T follicular helper cell (primary cell): ENCODE data around the gene NPHP4.
"Not testable (repeated sequence)": the region's sequence is repeated elsewhere in the genome, so short reads cannot be mapped to it uniquely, and the experiment has no call there.

Source experiments
- DNase-seq: peaks from one replicate; pipeline ENCODE4 v3.0.0-alpha.2; 2020; ENCODE audit warnings: low read depth

NPHP4 gene

DNA sequence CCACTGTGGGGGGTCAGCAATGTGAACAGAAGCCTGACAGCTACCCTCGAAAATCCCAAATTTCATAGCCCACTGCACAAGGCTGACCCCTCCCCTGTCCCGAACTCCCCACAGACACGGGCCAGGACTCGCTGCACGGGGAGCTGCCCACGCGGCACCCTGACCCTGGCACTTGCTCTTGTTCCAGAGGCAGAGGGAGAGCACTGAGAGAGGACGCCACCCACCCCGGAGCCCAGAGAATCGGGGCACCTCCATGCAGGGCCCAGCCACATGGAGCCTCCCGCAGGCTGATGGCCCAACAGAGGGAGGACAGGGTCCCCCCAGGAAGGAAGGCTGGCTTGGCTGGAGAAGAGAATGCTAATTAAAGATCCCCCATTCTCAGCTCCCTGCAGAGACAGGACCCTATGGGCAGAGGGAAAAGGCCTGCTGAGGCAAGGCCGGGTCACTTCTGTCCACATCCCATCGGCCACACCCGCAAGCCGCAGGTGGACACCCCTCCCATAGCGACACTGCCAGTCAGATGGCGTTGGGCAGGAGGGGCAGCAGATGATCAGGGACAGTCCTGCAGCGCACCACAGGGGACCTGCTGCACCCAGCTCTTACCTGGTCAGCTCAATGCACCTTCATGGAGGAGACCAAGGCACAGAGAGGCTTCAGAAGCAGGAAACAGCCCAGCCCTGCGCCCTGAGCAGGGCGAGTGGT is 136.9 kb downstream of the NPHP4 start:
- DNase-seq, result no peak

- no peak for DNase-seq
Measured at GRCh38 chr1:5854754-5855153, 137.5 kb downstream of the NPHP4 start.

- not testable (repeated sequence) for DNase-seq
Measured at GRCh38 chr1:5853858-5854257, 138.4 kb downstream of the NPHP4 start.

GRCh38 chr1:5850503-5850902 is 141.7 kb downstream of the NPHP4 start:
- no peak for DNase-seq

GRCh38 chr1:5849550-5849949 is 142.7 kb downstream of the NPHP4 start:
- no peak for DNase-seq

- no peak for DNase-seq
Measured at GRCh38 chr1:5847013-5847659, 145.1 kb downstream of the NPHP4 start.

GRCh38 chr1:5845376-5845775 is 146.8 kb downstream of the NPHP4 start:
- no peak for DNase-seq

GRCh38 chr1:5844442-5844841 is 147.8 kb downstream of the NPHP4 start:
- no peak for DNase-seq

GRCh38 chr1:5843521-5844096 is 148.6 kb downstream of the NPHP4 start:
- DNase-seq, result no peak

DNA sequence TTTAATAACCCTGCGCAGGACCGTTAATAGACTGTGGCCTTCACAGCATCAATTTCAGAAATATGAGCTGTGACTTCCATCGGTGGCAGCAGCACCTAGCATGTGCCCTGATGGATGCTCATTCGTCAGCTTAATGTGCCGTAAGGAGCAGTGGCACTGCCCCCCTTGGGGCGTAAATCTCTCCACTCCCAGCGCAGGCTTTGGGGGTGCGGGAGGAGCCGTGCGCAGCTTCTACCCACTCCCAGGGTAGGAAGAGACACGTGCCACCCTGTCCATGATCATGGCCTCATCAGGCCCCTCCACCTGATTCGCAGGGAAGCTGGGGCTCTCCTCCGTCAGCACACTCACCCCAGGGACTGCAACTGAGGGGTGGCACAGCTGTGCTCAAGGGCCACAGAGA is 149.5 kb downstream of the NPHP4 start:
- no peak for DNase-seq

DNA sequence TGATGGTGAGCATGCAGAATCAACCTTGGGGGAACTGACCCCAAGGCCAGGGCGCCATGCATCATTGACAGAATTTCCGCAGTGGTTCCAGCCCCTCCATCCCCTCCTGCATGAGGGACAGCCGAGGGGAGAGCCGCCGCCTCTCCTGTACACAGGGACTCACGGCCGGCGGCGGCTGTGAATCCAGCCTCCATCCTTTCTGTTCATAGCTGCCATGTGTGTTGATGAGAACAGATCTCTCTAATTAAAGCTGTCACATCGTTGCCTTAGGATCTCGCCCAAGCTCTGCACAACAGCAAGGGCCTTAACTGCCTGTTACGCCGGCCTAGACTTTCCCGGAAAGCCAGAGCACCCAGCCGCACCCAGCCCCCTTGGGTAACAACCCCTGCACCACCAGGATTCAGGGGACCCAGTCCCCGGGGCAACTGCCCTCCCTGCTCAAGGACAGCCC is 151.6 kb downstream of the NPHP4 start:
- no peak for DNase-seq

DNA sequence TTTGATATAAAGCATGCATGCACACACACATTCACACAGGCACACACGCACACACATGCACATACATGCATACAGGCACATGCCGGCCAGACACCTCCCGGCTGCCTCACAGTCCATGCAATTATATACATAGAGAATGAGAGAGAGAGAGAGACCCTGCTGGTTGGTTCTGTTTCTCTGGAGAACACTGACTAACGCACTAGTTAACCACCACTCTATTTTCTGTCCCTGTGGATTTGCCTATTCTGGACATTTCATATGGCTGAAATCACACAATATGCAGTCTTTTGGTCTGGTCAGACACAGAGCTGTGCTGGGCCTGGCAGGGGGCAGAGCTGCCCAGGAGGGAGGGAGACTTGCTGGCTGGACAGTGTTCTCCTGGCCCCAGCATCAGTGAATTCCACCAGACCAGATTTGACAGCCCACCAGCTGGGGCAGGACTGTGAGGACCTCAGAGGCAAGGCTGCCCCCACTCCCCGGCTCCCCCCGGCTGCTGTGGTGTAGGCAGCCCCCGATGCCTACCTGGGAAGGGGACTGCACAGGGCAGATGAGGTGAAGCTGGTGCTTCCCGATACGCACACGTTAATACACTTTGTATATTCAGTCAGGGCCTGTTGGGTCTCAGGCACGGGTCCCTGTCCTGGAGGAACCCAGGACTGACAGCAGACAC is 152.2 kb downstream of the NPHP4 start:
- no peak for DNase-seq

DNA sequence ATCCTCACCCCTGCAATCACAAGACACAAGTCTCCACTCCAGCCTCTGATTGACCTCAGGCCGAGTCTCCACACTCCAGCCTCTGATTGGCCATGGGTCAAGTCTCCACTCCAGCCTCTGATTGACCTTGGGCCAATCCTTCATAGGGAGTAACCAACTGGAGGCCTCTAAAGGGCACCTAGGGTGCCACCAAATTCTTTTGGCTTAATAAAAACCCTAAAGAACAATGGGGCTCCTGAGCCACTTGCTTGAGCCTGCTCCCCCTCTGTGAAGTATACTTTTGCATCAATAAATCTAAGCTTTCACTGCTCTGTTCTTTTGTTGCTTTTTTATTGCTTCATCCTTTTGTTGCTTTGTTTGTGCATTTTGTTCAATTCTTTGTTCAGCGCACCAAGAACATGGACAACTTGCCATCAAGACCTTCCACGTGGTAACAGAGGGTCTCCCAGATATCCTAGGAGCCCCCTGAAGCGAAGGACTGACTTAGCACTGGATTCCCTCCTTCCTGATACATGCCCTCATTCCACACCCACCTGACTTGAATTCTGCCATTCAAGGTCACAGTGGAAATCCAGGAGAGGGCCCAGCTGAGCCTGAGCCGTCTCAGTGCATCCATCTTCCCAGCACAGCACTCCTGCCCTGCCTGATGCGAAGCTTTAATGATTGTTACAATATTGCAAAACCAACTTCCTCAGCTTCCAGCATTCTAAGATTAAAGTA is 152.9 kb downstream of the NPHP4 start:
- DNase-seq, result no peak

- no peak for DNase-seq
Measured at GRCh38 chr1:5837976-5838653, 154.1 kb downstream of the NPHP4 start.

DNA sequence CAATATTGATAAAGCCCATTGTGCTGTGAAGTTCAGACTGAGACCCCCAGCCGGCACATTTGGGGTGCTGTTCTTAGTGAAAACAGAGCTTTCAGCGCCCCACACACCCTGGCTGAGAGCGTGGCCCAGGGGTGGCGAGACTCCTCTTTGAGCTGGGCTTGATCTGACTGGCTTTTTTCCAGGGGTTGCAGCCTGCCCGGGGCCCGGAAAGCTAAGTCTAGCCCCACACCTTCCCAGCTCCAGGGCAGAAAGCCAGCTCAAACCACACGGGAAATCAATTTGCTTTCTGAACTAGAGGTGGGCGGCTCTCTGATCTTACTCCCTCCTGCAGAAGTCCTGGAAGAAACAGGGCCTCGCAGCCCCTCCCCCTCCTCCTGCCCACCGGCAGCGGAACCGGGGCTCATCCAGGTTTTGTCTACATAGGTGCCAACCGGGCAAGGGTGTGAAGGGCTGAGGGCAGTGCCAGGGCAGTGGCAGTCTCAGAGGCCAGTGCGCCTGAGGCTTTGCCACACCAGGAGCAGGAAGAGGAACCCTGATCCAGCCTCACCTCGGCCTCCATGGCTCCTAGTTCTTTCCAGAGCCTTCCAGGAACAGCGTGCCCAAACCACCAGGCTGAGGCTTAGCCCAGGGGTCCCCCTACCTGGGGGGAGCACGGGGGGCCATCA is 155.3 kb downstream of the NPHP4 start:
- DNase-seq, result no peak

GRCh38 chr1:5835179-5835562 is 157.1 kb downstream of the NPHP4 start:
- no peak for DNase-seq

GRCh38 chr1:5834477-5835178 is 157.6 kb downstream of the NPHP4 start:
- no peak for DNase-seq

DNA sequence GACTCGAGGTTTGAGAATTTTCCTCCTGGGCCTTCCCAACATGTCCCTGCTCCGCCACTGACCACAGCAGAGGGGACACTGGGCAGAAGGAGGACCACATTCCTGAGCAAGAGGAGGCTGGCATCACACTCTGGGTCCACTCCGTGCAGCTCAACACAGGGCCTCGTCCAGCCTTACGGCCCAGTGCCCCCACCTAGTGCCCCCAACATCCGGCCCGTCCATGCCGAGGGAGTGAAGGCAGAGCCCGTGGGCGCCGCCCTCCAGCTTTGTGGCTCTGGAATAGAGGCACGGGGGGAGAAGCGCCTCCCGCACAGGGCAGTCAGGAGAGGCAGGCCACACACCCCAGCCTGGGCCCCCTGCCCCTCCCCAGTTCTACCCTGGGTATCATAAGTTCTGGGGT is 158.3 kb downstream of the NPHP4 start:
- DNase-seq, result no peak

DNA sequence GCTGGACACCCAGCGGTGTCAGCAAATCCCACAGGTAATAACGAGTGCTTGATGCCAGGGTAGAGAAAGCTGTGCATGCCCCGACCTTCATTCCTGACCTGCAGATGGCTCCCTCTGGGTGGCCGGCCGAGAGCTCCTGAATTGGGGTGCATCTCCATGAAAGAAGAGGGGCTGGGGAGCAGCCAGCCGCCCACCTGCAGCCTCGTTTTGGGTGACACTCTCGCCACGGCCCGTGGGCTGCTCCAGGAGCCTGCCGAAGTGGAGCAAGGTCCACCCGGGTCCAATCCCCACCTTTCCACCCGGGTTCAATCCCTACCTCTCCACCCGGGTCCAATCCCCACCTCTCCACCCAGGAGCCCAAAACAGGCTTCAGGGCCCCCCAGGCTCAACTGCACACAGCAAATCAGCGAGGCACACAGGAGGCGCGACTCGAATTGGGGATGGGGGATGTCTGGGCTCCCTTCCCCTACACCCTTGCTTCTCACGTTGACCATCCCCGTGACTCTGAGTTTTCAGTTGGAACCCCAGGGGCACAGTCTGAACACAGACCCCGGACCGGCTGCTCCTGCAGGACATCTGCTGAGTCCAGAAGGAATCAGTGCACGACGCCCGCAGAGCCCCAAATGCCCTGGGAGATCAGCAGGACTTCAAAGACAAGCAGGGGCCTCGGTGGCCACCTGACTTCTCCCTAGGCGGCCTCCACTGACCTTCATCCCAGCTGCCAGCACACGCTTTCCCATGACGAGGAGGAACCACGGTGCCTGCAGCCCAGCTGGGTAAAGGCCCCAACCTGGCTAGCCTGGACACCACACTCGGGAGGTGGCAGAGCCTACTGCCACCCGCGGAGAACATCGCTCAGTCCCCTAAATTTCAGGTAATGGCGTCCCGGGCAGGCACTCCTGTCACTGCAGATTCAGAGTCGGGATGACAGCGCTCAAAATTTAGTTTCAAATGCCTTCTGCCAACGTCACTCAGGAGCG is 159.0 kb downstream of the NPHP4 start:
- no peak for DNase-seq
